H1 (cell line): Measurements from ENCODE around the gene PDLIM3. TPM values are rescaled to one million over a fixed set of nuclear protein-coding genes. Genes with fewer than 3 reads are reported as not detected.

Source experiments
- ASH2L ChIP-seq: fragments of 200-600, 300-600 bp; sonication (generic); IDR thresholded peaks from one replicate; pipeline ENCODE4 v1.7.1; 2017; ENCODE audit warnings: low read length
- CREB1 ChIP-seq: IDR thresholded peaks from 2 replicates; pipeline ENCODE4 v1.6.1; 2012; ENCODE audit warnings: inconsistent platforms
- RXRA ChIP-seq: IDR thresholded peaks from 2 replicates; pipeline ENCODE4 v1.6.1; 2011; ENCODE audit warnings: low read depth, mild to moderate bottlenecking, low read length, moderate library complexity; ENCODE audit not compliant: insufficient read depth
- USF2 ChIP-seq: IDR thresholded peaks from 2 replicates; pipeline ENCODE4 v1.6.1; 2011; ENCODE audit warnings: low read length, improper control_type of control experiment
- YY1 ChIP-seq: IDR thresholded peaks from 2 replicates; pipeline ENCODE4 v1.6.1; 2011; ENCODE audit warnings: low read depth, mild to moderate bottlenecking, low read length
- polyA plus RNA-seq, 7 experiments: library from polyadenylated mRNA; depleted of rRNA in 3 of 7; stranded (reverse) in 5 of 7; unstranded in 2 of 7; fragments of >200 nt in 5 of 7; fragments of 200-250 nt in 2 of 7; gene quantifications; 1 replicate in 5 of 7; 2 replicates in 1 of 7; 4 replicates in 1 of 7; pipeline versions ENCODE4 v1.2.1 to v1.2.3, GENCODE V29; 2011 to 2013; ENCODE audit warnings: missing spikeins in 2 of 7, mixed read lengths in 2 of 7
- total RNA-seq: library from RNA; stranded (reverse); fragmentation: NEBNext Ultra II Directional; extraction: Animal tissue kit (Norgen Biotek cat#: 25700); gene quantifications from 2 replicates; pipeline ENCODE4 v1.2.1, GENCODE V29; 2021

Gene PDLIM3
- total and polyA plus RNA-seq, 2 of the 8 experiments (the other 6 are each of a cell fraction or from before 2014, with no cell fraction given): 7.6 to 8.1 TPM

GRCh38 chr4:185500035-185500434 is 35.3 kb downstream of the PDLIM3 start (continued):
- TF ChIP-seq YY1 (no peak), USF2 (no peak), ASH2L (no peak), RXRA (no peak), CREB1 (no peak)
